ENCODE results near the gene INPP4B.

GRCh38 chr4:142687547-142688275, 158.4 kb downstream of the INPP4B start:
- TF ChIP-seq CTCF (conservative IDR thresholded peaks at IDR 0.05 in 1 of 2, IDR thresholded peaks at IDR 0.05 in 1 of 2; ENCODE audit: low read depth in 1 of 2, low read length in 2 of 2) (no peak), EZH2 (IDR thresholded peaks at IDR 0.05; ENCODE audit: low read length, missing control alignments) (no peak)

Data from fibroblast of lung (primary cell).